GM19468 (cell line): Measurements from ENCODE around the gene NEK1.
"Not testable (repeated sequence)": the region's sequence is repeated elsewhere in the genome, so short reads cannot be mapped to it uniquely, and the experiment has no call there.

Source experiments
- ATAC-seq: cut with Tn5 transposase; IDR thresholded peaks from one replicate; pipeline ENCODE4 v1.9.1; 2021; ENCODE audit warnings: mild to moderate bottlenecking, moderate library complexity, moderate number of reproducible peaks; ENCODE audit not compliant: unreplicated experiment; ENCODE audit errors: extremely low read depth

NEK1 gene

GRCh38 chr4:169439244-169439643 is 173.1 kb downstream of the NEK1 start:
- ATAC-seq, result no peak

GRCh38 chr4:169438057-169438480 is 174.3 kb downstream of the NEK1 start:
- peak; percentile 10 for ATAC-seq

- peak; percentile 88 for ATAC-seq
Measured at GRCh38 chr4:169437299-169438047, 174.9 kb downstream of the NEK1 start.

GRCh38 chr4:169436734-169437133 is 175.6 kb downstream of the NEK1 start:
- no peak for ATAC-seq

- no peak for ATAC-seq
Measured at GRCh38 chr4:169428376-169428775, 184.0 kb downstream of the NEK1 start.

- ATAC-seq, result not testable (repeated sequence)
Measured at GRCh38 chr4:169427727-169428126, 184.7 kb downstream of the NEK1 start.

GRCh38 chr4:169420291-169420690 is 192.1 kb downstream of the NEK1 start:
- no peak for ATAC-seq

GRCh38 chr4:169418846-169419245 is 193.5 kb downstream of the NEK1 start:
- no peak for ATAC-seq

GRCh38 chr4:169417629-169418282 is 194.6 kb downstream of the NEK1 start:
- ATAC-seq, result no peak

GRCh38 chr4:169416997-169417396 is 195.4 kb downstream of the NEK1 start:
- ATAC-seq, result peak; percentile 29

- no peak for ATAC-seq
Measured at GRCh38 chr4:169416461-169416860, 195.9 kb downstream of the NEK1 start.

GRCh38 chr4:169414913-169415312 is 197.5 kb downstream of the NEK1 start:
- no peak for ATAC-seq

- no peak for ATAC-seq
Measured at GRCh38 chr4:169412046-169412445, 200.3 kb downstream of the NEK1 start.

GRCh38 chr4:169410839-169411770 is 201.3 kb downstream of the NEK1 start:
- ATAC-seq, result peak; percentile 94

- no peak for ATAC-seq
Measured at GRCh38 chr4:169407217-169407845, 205.1 kb downstream of the NEK1 start.

GRCh38 chr4:169404960-169405359 is 207.4 kb downstream of the NEK1 start:
- ATAC-seq, result no peak

GRCh38 chr4:169400832-169401231 is 211.6 kb downstream of the NEK1 start:
- no peak for ATAC-seq

GRCh38 chr4:169399976-169400767 is 212.2 kb downstream of the NEK1 start:
- ATAC-seq, result no peak

GRCh38 chr4:169398316-169398715 is 214.1 kb downstream of the NEK1 start:
- no peak for ATAC-seq
